Stimulated activated CD8-positive, alpha-beta memory T cell treated with anti-CD3 and anti-CD28 coated beads, Interleukin-12 subunit alpha, Interleukin-12 subunit beta, amount 100 ng/mL, for 1 hour (primary cell): Measurements from ENCODE around the gene MPPED2.

Source experiments
- DNase-seq: peaks from one replicate; pipeline ENCODE4 v3.0.0-alpha.2; 2020; ENCODE audit warnings: low read depth

MPPED2 gene

GRCh38 chr11:30527566-30527965, 58.6 kb downstream of the MPPED2 start:
- no peak for DNase-seq

- no peak for DNase-seq
Measured at GRCh38 chr11:30526558-30526957, 59.6 kb downstream of the MPPED2 start.

- no peak for DNase-seq
Measured at GRCh38 chr11:30522536-30523243, 63.5 kb downstream of the MPPED2 start.

- DNase-seq, result no peak
Measured at GRCh38 chr11:30521297-30522071, 64.7 kb downstream of the MPPED2 start.

- DNase-seq, result no peak
Measured at GRCh38 chr11:30513087-30513486, 73.1 kb downstream of the MPPED2 start.

- DNase-seq, result no peak
Measured at GRCh38 chr11:30511408-30511807, 74.7 kb downstream of the MPPED2 start.

GRCh38 chr11:30510750-30511149, 75.4 kb downstream of the MPPED2 start:
- DNase-seq, result no peak

GRCh38 chr11:30509364-30509763, 76.8 kb downstream of the MPPED2 start:
- DNase-seq, result no peak

- no peak for DNase-seq
Measured at GRCh38 chr11:30508594-30508993, 77.6 kb downstream of the MPPED2 start.

GRCh38 chr11:30505603-30506002, 80.5 kb downstream of the MPPED2 start:
- DNase-seq, result no peak

GRCh38 chr11:30504468-30504867, 81.7 kb downstream of the MPPED2 start:
- no peak for DNase-seq

GRCh38 chr11:30503156-30503555, 83.0 kb downstream of the MPPED2 start:
- DNase-seq, result no peak

GRCh38 chr11:30502305-30502704, 83.8 kb downstream of the MPPED2 start:
- no peak for DNase-seq

- DNase-seq, result no peak
Measured at GRCh38 chr11:30501744-30502143, 84.4 kb downstream of the MPPED2 start.

GRCh38 chr11:30499940-30500339, 86.2 kb downstream of the MPPED2 start:
- DNase-seq, result no peak

- DNase-seq, result no peak
Measured at GRCh38 chr11:30497600-30497999, 88.6 kb downstream of the MPPED2 start.

GRCh38 chr11:30496935-30497334, 89.2 kb downstream of the MPPED2 start:
- DNase-seq, result no peak

- no peak for DNase-seq
Measured at GRCh38 chr11:30495437-30495836, 90.7 kb downstream of the MPPED2 start.

GRCh38 chr11:30489511-30489910, 96.6 kb downstream of the MPPED2 start:
- DNase-seq, result no peak

GRCh38 chr11:30489076-30489475, 97.1 kb downstream of the MPPED2 start:
- DNase-seq, result no peak

- no peak for DNase-seq
Measured at GRCh38 chr11:30488304-30488998, 97.7 kb downstream of the MPPED2 start.

GRCh38 chr11:30487200-30487898, 98.8 kb downstream of the MPPED2 start:
- no peak for DNase-seq
